PC-3 (cell line): ENCODE results near the gene PSG3. TPM values are rescaled to one million over a fixed set of nuclear protein-coding genes. Genes with fewer than 3 reads are reported as not detected.

ENCODE experiments used
- ATAC-seq: fragments of 200-7000 bp; cut with Tn5 transposase; 2 replicates; pipeline ENCODE4 v1.9.1; 2020; ENCODE audit warnings: mild to moderate bottlenecking, moderate library complexity
- BruUV-seq: library from RNA; stranded (reverse); fragments of 400-500 nt; replicated peaks from 2 replicates; lab custom pipeline; 2021; lab: Mats Ljungman, UMichigan
- CTCF ChIA-PET: fragments of 300-600 bp; sonication (Branson Sonifier 250); formaldehyde crosslinking; loops from one replicate; lab custom pipeline; 2022; ENCODE audit warnings: antibody characterized with exemption; lab: Charles Lee
- POLR2A ChIA-PET: fragments of 300-600 bp; sonication (Branson Sonifier 250); formaldehyde crosslinking; loops from one replicate; lab custom pipeline; 2022; ENCODE audit warnings: antibody characterized with exemption; ENCODE audit not compliant: unreplicated experiment; lab: Charles Lee
- DNase-seq: peaks from one replicate; pipeline ENCODE4 v3.0.0-alpha.2; 2015
- H2AFZ ChIP-seq: fragments of 300-600 bp; sonication (generic); 2 replicates; pipeline ENCODE4 v1.6.0; 2016; ENCODE audit warnings: antibody characterized with exemption, low read length
- H3F3A ChIP-seq: fragments of 300-600 bp; sonication (generic); one replicate; pipeline ENCODE4 v1.6.0; 2017; ENCODE audit warnings: antibody characterized with exemption, low read length, control low read depth, mild to moderate bottlenecking; ENCODE audit not compliant: unreplicated experiment
- H3K27ac ChIP-seq: fragments of 300-600 bp; sonication (generic); 2 replicates; pipeline ENCODE4 v1.5.1; 2016; ENCODE audit warnings: mild to moderate bottlenecking, low read length
- H3K27me3 ChIP-seq: fragments of 300-600 bp; sonication (generic); 2 replicates; pipeline ENCODE4 v1.6.1; 2016; ENCODE audit warnings: low read length, mixed read lengths
- H3K36me3 ChIP-seq: fragments of 300-600 bp; sonication (generic); 2 replicates; pipeline ENCODE4 v1.6.1; 2016; ENCODE audit warnings: low read depth, mixed run types, low read length, mixed read lengths
- H3K4me1 ChIP-seq: fragments of 300-600 bp; sonication (generic); 2 replicates; pipeline ENCODE4 v1.5.1; 2016; ENCODE audit warnings: low read length; ENCODE audit not compliant: insufficient read depth
- H3K4me2 ChIP-seq: fragments of 300-600 bp; sonication (generic); 2 replicates; pipeline ENCODE4 v1.6.0; 2016; ENCODE audit warnings: low read length
- H3K4me3 ChIP-seq: fragments of 300-600 bp; sonication (generic); 2 replicates; pipeline ENCODE4 v1.5.1; 2016; ENCODE audit warnings: mild to moderate bottlenecking, low read length, mixed read lengths
- H3K79me2 ChIP-seq: fragments of 300-600 bp; sonication (generic); 2 replicates; pipeline ENCODE4 v1.6.1; 2017; ENCODE audit warnings: low read length, mixed read lengths
- H3K9ac ChIP-seq: fragments of 300-600 bp; sonication (generic); 2 replicates; pipeline ENCODE4 v1.6.0; 2016; ENCODE audit warnings: mild to moderate bottlenecking, low read length
- H3K9me2 ChIP-seq: fragments of 300-600 bp; sonication (generic); replicated peaks from 2 replicates; pipeline ENCODE4 v1.6.1; 2016; ENCODE audit warnings: mixed run types, low read length, mixed read lengths
- H3K9me3 ChIP-seq: fragments of 300-600 bp; sonication (generic); 2 replicates; pipeline ENCODE4 v1.6.1; 2016; ENCODE audit warnings: low read length, mixed read lengths
- H4K20me1 ChIP-seq: fragments of 300-600 bp; sonication (generic); 2 replicates; pipeline ENCODE4 v1.6.1; 2016; ENCODE audit warnings: low read length, mixed read lengths
- EZH2 ChIP-seq: fragments of 300-600 bp; sonication (generic); IDR thresholded peaks from one replicate; pipeline ENCODE4 v1.6.1; 2017; ENCODE audit warnings: antibody characterized with exemption, mild to moderate bottlenecking, low read length; ENCODE audit not compliant: unreplicated experiment
- EZH2phosphoT487 ChIP-seq: fragments of 300-600 bp; sonication (generic); IDR thresholded peaks from 2 replicates; pipeline ENCODE4 v1.6.1; 2018; ENCODE audit warnings: mild to moderate bottlenecking, antibody characterized with exemption, low read length, borderline replicate concordance
- intact Hi-C: fragments of 100-400 bp; cut with micrococcal nuclease; formaldehyde crosslinking; loops from 2 replicates; pipeline ENCODE4 v1.9.0; 2023
- total RNA-seq: library from RNA; depleted of rRNA; stranded (reverse); fragments of >200 nt; gene quantifications from 2 replicates; pipeline ENCODE4 v1.2.3, GENCODE V29; 2014
- TF ChIP-seq, protein P1 (sequence below): fragments of 300-600 bp; sonication (generic); conservative IDR thresholded peaks from 2 replicates; pipeline ENCODE4 v1.5.1; 2017; ENCODE audit warnings: antibody characterized with exemption, low read depth, mild to moderate bottlenecking, low read length

PSG3 gene
- total RNA-seq, 1 experiment from 2014 or later, result not detected

DNA sequence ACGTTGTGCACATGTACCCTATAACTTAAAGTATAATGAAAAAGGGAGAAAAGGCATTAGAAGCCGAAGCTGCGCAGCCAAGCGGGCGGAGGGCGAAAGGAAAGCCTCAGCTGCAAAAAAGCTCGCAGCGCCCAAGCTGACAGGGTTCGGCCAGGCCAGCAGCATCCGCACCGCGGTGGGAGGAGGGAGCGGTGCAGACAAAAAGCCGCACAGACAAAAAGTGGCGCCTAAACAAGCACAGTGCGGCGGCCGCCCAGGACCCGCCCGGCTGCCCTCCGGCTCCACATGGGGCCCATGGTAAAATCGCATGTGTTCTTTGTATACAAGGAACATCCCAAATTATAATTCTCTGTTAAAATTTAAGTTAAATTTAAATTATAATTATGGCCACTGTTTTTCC, 42.4 kb downstream of the PSG3 start:
- intact Hi-C loops, result no loop called here

DNA sequence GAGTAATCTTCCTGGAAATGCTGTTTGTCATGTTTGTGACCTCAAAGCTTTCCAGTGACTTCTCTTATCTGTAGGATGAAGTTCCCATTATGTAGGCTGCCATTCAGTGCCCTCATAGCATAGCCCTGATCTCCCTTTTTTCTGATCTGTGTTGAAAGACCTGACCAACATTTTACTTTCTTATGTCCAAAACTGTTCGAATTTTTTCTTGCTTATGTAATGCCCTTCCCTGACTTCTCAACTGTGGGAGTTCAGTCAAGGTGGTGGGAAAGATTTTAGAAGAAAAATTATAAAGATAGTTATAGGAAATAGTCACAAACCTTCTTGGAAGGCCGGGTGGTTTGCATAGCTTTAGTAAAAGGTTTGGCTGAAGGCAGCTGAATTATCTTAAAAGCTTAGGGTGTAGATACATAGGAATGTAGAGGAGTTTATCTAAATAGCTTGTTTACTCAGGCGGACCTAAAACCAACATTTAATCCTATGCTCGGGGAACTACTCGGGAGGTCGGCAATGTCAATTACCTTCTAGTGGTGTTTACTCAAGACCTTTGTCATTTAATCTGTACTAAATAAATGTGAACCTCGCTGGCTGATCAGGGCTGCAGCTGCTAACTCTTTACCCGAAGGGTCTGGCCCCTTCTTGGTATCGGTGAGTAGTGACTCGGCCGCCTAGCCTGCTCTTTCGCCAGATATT, 44.3 kb downstream of the PSG3 start:
- no peak for ATAC-seq

More for the DNA sequence above, 42.4 kb downstream of the PSG3 start:
- TF ChIP-seq EZH2phosphoT487, result no peak
- TF ChIP-seq, protein P1, sequence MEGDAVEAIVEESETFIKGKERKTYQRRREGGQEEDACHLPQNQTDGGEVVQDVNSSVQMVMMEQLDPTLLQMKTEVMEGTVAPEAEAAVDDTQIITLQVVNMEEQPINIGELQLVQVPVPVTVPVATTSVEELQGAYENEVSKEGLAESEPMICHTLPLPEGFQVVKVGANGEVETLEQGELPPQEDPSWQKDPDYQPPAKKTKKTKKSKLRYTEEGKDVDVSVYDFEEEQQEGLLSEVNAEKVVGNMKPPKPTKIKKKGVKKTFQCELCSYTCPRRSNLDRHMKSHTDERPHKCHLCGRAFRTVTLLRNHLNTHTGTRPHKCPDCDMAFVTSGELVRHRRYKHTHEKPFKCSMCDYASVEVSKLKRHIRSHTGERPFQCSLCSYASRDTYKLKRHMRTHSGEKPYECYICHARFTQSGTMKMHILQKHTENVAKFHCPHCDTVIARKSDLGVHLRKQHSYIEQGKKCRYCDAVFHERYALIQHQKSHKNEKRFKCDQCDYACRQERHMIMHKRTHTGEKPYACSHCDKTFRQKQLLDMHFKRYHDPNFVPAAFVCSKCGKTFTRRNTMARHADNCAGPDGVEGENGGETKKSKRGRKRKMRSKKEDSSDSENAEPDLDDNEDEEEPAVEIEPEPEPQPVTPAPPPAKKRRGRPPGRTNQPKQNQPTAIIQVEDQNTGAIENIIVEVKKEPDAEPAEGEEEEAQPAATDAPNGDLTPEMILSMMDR, result no peak
- no peak for TF ChIP-seq EZH2
- Histone ChIP-seq H4K20me1 (no peaks in the 10 kb centered on the region), H3K9me2 (no peaks in the 10 kb centered on the region), H3K36me3 (no peaks in the 10 kb centered on the region), H3K4me1 (no peaks in the 10 kb centered on the region), H3K27me3 (peaks cover 39% of the 10 kb centered on the region), H3K4me3 (no peak overlapping the region), H2AFZ (no peak overlapping the region), H3F3A (no peaks in the 10 kb centered on the region), H3K4me2 (no peak overlapping the region), H3K9ac (no peak overlapping the region), H3K79me2 (no peaks in the 10 kb centered on the region), H3K9me3 (no peaks in the 10 kb centered on the region), H3K27ac (no peak overlapping the region)
- DNase-seq, result no peak
- ATAC-seq, result no peak
- ChIA-PET CTCF (no interaction called here), POLR2A (no interaction called here)
- no TSS peak for BruUV-seq

More for the DNA sequence above, 44.3 kb downstream of the PSG3 start:
- Histone ChIP-seq H3K9me3 (no peaks in the 10 kb centered on the region), H3K9ac (no peak overlapping the region), H3F3A (no peaks in the 10 kb centered on the region), H2AFZ (no peak overlapping the region), H3K4me2 (no peak overlapping the region), H3K36me3 (no peaks in the 10 kb centered on the region), H3K27ac (no peak overlapping the region), H3K4me3 (no peak overlapping the region), H3K79me2 (no peaks in the 10 kb centered on the region), H3K9me2 (no peaks in the 10 kb centered on the region), H4K20me1 (no peaks in the 10 kb centered on the region), H3K4me1 (no peaks in the 10 kb centered on the region), H3K27me3 (peaks cover 35% of the 10 kb centered on the region)
- intact Hi-C loops, result no loop called here
- DNase-seq, result no peak
- TF ChIP-seq EZH2phosphoT487 (no peak), EZH2 (no peak)
- TF ChIP-seq, protein P1, result no peak
- no TSS peak for BruUV-seq
- POLR2A ChIA-PET, result no interaction called here
- CTCF ChIA-PET, result no interaction called here
